Naive B cell (primary cell): ENCODE results near the gene CLDN16. TPM values are rescaled to one million over a fixed set of nuclear protein-coding genes. Genes with fewer than 3 reads are reported as not detected.

Source experiments
- ATAC-seq, 2 donors: fragments of 150-1000 bp; cut with Tn5 transposase; 2 replicates each; pipeline ENCODE4 v1.10.0; 2021; ENCODE audit warnings: low read depth in 2 of 2, mild to moderate bottlenecking in 2 of 2, moderate library complexity in 2 of 2
- DNase-seq: peaks from one replicate; pipeline ENCODE4 v3.0.0; 2022
- H3K27ac Mint-ChIP-seq, 6 donors: one replicate each; pipeline ENCODE4 v1.8.0; 2020 to 2022; ENCODE audit warnings: mild to moderate bottlenecking in 6 of 6, mixed read lengths in 6 of 6, moderate library complexity in 5 of 6, inconsistent platforms in 2 of 6
- H3K27me3 Mint-ChIP-seq, 3 donors: one replicate each; pipeline ENCODE4 v1.8.0; 2021 to 2022; ENCODE audit warnings: mixed read lengths in 3 of 3, mild to moderate bottlenecking in 1 of 3
- H3K36me3 Mint-ChIP-seq, 2 donors: one replicate each; pipeline ENCODE4 v1.8.0; 2020 to 2022; ENCODE audit warnings: mixed read lengths in 2 of 2, inconsistent platforms in 1 of 2, mild to moderate bottlenecking in 1 of 2
- H3K4me1 Mint-ChIP-seq, 3 donors: one replicate each; pipeline ENCODE4 v1.8.0; 2020 to 2022; ENCODE audit warnings: mixed read lengths in 3 of 3, inconsistent platforms in 1 of 3, mild to moderate bottlenecking in 1 of 3, moderate library complexity in 1 of 3
- H3K4me3 Mint-ChIP-seq, 8 donors: one replicate each; pipeline ENCODE4 v1.8.0; 2020 to 2022; ENCODE audit warnings: mild to moderate bottlenecking in 8 of 8, mixed read lengths in 8 of 8, moderate library complexity in 8 of 8, inconsistent platforms in 2 of 8
- H3K9me3 Mint-ChIP-seq, 7 donors: one replicate each; pipeline ENCODE4 v1.8.0; 2020 to 2022; ENCODE audit warnings: mixed read lengths in 7 of 7, mild to moderate bottlenecking in 5 of 7, inconsistent platforms in 2 of 7, moderate library complexity in 1 of 7
- polyA plus RNA-seq, 6 donors: library from polyadenylated mRNA; unstranded; fragments of 300-500 nt; fragmentation: Illumina TruSeq; gene quantifications; one replicate each; pipeline ENCODE4 v1.2.3, GENCODE V29; 2021; ENCODE audit warnings: low read depth in 6 of 6

CLDN16 gene
- polyA plus RNA-seq, 6 donors from 2014 or later = not detected

- peaks cover 15 to 17% (median 17%) of the 10 kb centered on the region in 3 donors for H3K27me3 Mint-ChIP-seq
- H3K9me3 Mint-ChIP-seq = peaks cover 0 to 4% (median 0%) of the 10 kb centered on the region in 7 donors
- no peak overlapping the region for H3K4me3 Mint-ChIP-seq
- DNase-seq = no peak
- no peak overlapping the region for H3K27ac Mint-ChIP-seq
- no peaks in the 10 kb centered on the region for H3K4me1 Mint-ChIP-seq
- no peak for ATAC-seq
- no peaks in the 10 kb centered on the region for H3K36me3 Mint-ChIP-seq
Measured at GRCh38 chr3:190458040-190458439, 70.1 kb downstream of the CLDN16 start.

Other genes starting within 250 kb of the CLDN16 start
- gene CLDN1, start 65.7 kb upstream of the CLDN16 start, polyA plus RNA-seq = not detected
- gene TMEM207, start 61.7 kb downstream of the CLDN16 start, polyA plus RNA-seq = not detected
- 1 to 10 TPM; 2.4 to 5.8 (median 3.4) TPM for gene IL1RAP, start 125.9 kb downstream of the CLDN16 start, polyA plus RNA-seq